NAMALWA (cell line): ENCODE data around the gene TFEB.
"Not testable (repeated sequence)": the region's sequence is repeated elsewhere in the genome, so short reads cannot be mapped to it uniquely, and the experiment has no call there.

Experiments used
- DNase-seq: peaks from one replicate; pipeline ENCODE4 v3.0.0-alpha.2; 2015; ENCODE audit warnings: low spot score

Gene TFEB

GRCh38 chr6:41735427-41736185 lies at the start of gene TFEB:
TFEB (minus strand) TSS chr6:41735608; CDS start chr6:41691213, 44,395 bp downstream.
- DNase-seq = peak; percentile 94

- no peak for DNase-seq
These were observed 49.3 kb upstream of the TFEB start for GRCh38 chr6:41784581-41785171.

GRCh38 chr6:41783106-41783780 lies 47.8 kb upstream of the TFEB start:
- DNase-seq = no peak

GRCh38 chr6:41781366-41781730 lies 45.9 kb upstream of the TFEB start:
- DNase-seq = no peak

GRCh38 chr6:41780551-41781365 lies 45.4 kb upstream of the TFEB start, which contains the start of gene PRICKLE4:
PRICKLE4 (plus strand) TSS chr6:41780782; CDS start chr6:41783474, 2,692 bp downstream.
- DNase-seq = no peak

- DNase-seq = peak; percentile 96
These were observed 44.6 kb upstream of the TFEB start, which contains the start of gene FRS3 for GRCh38 chr6:41779788-41780550. FRS3 (minus strand) TSS chr6:41779900; CDS start chr6:41776987, 2,913 bp downstream.

- DNase-seq = no peak
These were observed 43.9 kb upstream of the TFEB start for GRCh38 chr6:41779336-41779735.

GRCh38 chr6:41778895-41779294 lies 43.5 kb upstream of the TFEB start:
- no peak for DNase-seq

- no peak for DNase-seq
These were observed 42.3 kb upstream of the TFEB start for GRCh38 chr6:41777551-41778285.

- DNase-seq = no peak
These were observed 40.0 kb upstream of the TFEB start for GRCh38 chr6:41775293-41775882.

- no peak for DNase-seq
These were observed 39.4 kb upstream of the TFEB start for GRCh38 chr6:41774841-41775240.

GRCh38 chr6:41771058-41771983 lies 35.9 kb upstream of the TFEB start:
- DNase-seq = no peak

GRCh38 chr6:41770381-41771057 lies 35.1 kb upstream of the TFEB start:
- DNase-seq = no peak

GRCh38 chr6:41769376-41769775 lies 34.0 kb upstream of the TFEB start:
- no peak for DNase-seq

GRCh38 chr6:41768545-41769308 lies 33.3 kb upstream of the TFEB start:
- DNase-seq = no peak

GRCh38 chr6:41767112-41767833 lies 31.9 kb upstream of the TFEB start:
- DNase-seq = no peak

GRCh38 chr6:41766043-41766664 lies 30.7 kb upstream of the TFEB start:
- not testable (repeated sequence) for DNase-seq
